ENCODE data around the gene RPS6KA2.

The RPS6KA2 gene

GRCh38 chr6:166656230-166657151, 29.4 kb upstream of the RPS6KA2 start:
- no peak for DNase-seq (ENCODE audit: low read depth in 2 of 2)

DNA sequence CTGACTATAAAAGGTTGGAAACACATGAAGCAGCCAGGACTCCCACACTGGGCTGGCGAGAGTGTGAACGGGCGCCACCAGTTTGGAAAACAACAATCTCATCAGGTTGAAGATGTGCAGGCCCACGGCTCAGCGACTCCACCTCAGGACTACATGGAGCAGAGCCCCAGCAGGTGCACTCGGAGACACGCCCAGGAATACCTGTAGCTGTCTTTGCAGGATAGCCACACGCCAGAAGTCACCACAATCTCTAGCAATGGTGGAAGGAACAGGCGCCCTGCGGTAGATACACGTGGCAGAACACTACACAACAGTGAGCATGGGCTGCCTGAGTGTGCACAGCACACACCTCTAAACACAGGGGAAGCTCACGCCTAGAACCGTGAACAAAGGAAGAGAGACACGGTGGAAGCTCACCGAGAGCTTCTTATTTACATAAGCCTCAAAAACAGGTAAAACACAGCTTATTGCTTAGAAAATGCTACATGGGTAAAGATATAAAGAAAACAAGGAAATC, 28.7 kb upstream of the RPS6KA2 start:
- DNase-seq (ENCODE audit: low read depth in 2 of 2), result no peak

- no peak for DNase-seq (ENCODE audit: low read depth in 2 of 2)
Observed at GRCh38 chr6:166655251-166655650, 28.2 kb upstream of the RPS6KA2 start.

- no peak for DNase-seq (ENCODE audit: low read depth in 2 of 2)
Observed at GRCh38 chr6:166654573-166654972, 27.5 kb upstream of the RPS6KA2 start.

DNA sequence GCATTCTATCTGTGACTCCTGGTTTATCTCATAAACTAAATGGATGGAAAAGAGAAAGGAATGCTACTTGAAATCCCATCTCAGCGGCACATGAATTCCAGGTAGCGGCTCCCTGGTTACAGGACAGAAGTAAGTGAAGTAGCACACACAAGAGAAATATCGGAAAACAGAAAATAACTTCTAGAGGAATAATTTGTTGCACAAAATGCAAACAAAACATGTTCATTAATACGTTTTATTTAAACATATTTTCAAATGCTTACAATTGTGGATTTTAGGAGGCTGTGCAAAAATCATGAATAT, 26.5 kb upstream of the RPS6KA2 start:
- no peak for DNase-seq (ENCODE audit: low read depth in 2 of 2)

DNA sequence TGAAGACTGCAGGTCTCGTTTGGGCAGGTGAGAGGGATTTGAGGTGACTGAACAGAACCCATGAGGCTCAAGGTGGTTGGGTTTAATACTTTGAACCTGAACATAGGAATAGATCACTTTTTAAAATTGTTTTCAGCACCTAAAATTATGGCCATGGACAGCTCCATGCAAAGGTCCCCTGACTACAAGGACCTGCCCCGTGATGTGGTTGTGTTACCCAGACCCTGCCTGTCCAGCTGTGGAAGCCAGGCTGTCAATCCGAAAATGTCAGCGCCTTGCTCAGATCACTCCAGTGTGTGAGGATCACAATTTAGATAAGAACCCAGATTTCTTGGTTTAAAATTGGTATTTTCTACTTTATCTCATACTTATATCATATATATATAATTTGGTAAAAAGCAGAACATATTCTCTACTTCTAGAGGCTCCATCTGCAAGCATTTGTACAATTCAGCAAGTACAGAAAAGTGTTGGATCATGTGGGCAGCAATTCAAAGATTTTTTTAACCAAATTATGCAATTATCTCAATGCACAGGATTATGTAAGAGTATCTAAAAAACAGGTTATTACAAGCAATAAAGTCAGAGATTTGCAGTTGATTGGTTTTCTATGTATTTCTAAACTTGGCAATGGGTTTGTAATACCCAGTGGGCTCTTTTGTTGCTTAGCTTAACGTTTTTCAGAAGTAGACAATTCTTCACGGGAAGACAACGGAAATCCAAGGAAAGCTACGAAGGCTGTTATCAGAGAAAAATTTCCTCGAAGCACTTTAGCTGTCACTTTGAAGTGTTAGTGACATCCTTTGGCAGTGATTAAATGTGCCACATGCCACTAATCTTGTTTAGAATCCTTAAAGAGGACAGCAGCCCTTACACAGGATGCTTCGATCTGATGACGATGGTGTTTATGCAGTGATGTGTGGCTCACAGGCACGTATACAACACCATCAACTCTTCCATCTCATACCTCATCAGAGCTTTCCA, 24.1 kb upstream of the RPS6KA2 start:
- DNase-seq (ENCODE audit: low read depth in 2 of 2), result no peak

- no peak for DNase-seq (ENCODE audit: low read depth in 2 of 2)
Observed at GRCh38 chr6:166650047-166650446, 23.0 kb upstream of the RPS6KA2 start.

GRCh38 chr6:166648846-166649245, 21.8 kb upstream of the RPS6KA2 start:
- no peak for DNase-seq (ENCODE audit: low read depth in 2 of 2)

DNA sequence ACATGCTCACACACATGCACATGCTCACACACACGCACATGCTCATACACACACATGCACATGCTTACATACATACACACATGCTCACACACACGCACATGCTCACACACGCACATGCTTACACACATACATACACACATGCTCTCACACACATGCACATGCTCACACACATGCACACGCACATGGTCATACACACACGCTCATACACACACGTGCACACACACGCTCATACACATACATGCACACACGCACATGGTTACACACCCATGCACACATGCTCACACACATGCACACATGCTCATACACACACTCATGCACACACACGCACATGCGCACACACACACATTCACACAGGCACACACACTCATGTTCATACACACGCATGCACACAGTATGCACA, 20.8 kb upstream of the RPS6KA2 start:
- DNase-seq (ENCODE audit: low read depth in 2 of 2), result no peak

- no peak for DNase-seq (ENCODE audit: low read depth in 2 of 2)
Observed at GRCh38 chr6:166646716-166647115, 19.7 kb upstream of the RPS6KA2 start.

GRCh38 chr6:166645896-166646295, 18.8 kb upstream of the RPS6KA2 start:
- DNase-seq (ENCODE audit: low read depth in 2 of 2), result no peak

DNA sequence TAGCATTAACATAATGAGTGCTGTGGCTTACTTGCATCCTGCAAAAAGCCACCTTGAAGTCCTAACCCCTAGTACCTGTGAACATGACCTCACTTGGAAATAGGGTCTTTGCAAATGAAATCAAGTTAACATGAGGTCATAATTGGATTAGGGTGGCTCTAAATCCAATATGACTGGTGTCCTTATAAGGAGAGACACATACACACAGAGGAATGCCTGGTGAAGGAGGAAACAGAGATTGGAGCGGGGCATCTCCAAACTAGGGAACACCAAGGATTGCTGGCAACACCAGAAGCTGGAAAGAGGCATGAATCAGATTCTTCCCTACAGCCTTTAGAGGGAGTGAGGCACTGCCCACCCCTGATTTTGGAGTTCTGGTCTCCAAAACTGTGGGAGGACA, 17.6 kb upstream of the RPS6KA2 start:
- no peak for DNase-seq (ENCODE audit: low read depth in 2 of 2)

DNA sequence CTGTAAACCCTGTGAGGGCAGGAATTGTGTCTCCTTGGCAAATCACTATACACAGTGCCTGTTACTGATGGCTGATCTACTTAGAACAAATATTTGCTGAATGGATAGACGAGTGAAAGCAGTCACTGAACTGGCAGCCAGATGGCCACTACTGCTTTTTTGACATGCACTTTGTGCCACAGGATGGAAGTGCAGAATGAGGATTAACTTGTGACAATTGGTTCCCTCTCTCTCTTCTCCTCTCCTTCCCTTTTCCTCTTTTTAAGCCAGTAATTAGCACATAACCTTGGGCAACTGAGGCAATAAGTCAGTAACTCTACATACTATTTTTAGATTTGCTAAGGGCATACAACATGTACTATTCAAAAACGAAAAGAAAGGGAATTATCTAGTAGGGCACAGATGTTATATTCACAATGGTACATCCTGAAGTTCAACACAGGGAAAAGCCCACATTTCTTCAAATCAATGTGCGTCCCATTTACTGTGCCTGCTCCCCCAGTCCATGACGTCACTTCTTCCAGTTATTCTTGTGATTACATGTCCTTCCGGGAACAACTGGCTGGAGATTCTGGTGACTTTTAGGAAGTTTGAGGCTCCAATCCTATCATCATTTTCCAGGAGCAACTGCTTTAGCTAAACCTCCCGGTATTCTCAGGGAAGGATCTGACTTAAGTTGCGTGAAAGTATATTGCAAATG, 17.0 kb upstream of the RPS6KA2 start:
- no peak for DNase-seq (ENCODE audit: low read depth in 2 of 2)

DNA sequence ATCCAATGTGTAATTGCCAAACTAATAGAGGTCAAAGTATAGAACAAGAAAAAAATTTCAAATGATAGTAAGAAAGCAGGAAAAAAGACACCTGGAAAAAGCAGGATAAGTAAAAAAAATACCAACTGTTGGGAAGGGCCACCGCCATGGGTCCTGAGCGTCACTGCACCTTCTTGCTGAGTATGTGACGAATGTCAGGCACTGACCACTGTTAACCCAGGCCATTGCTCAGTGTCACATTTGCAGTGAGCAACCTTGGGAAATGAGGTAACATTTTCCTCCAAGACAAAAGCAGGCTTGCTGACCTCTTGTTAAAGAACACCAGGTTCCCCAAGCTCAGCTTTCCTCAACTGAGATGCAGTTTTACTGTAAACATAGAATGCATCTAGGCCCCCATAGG, 15.6 kb upstream of the RPS6KA2 start:
- DNase-seq (ENCODE audit: low read depth in 2 of 2), result no peak

GRCh38 chr6:166640342-166641043, 13.4 kb upstream of the RPS6KA2 start:
- no peak for DNase-seq (ENCODE audit: low read depth in 2 of 2)

- DNase-seq (ENCODE audit: low read depth in 2 of 2), result no peak
Observed at GRCh38 chr6:166639921-166640320, 12.9 kb upstream of the RPS6KA2 start.

DNA sequence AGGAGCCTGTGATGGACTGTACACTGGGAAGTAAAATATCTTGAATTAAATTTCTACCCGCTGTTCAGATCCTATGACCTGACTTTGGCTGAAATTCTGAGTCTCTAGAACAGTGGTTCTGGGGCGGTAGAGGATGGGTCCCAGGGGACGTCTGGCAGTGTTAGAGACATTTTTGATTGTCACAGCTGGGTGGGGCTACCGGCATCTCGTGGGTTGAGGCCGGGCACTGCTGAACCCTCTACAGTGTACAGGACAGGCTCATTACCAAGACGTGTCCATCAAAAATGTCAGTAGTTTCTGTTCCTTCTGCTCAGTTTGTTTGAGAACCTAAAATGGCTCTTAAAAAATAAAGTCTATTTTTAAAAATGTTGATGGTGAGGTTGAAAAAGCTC, 11.5 kb upstream of the RPS6KA2 start:
- DNase-seq (ENCODE audit: low read depth in 2 of 2), result no peak

DNA sequence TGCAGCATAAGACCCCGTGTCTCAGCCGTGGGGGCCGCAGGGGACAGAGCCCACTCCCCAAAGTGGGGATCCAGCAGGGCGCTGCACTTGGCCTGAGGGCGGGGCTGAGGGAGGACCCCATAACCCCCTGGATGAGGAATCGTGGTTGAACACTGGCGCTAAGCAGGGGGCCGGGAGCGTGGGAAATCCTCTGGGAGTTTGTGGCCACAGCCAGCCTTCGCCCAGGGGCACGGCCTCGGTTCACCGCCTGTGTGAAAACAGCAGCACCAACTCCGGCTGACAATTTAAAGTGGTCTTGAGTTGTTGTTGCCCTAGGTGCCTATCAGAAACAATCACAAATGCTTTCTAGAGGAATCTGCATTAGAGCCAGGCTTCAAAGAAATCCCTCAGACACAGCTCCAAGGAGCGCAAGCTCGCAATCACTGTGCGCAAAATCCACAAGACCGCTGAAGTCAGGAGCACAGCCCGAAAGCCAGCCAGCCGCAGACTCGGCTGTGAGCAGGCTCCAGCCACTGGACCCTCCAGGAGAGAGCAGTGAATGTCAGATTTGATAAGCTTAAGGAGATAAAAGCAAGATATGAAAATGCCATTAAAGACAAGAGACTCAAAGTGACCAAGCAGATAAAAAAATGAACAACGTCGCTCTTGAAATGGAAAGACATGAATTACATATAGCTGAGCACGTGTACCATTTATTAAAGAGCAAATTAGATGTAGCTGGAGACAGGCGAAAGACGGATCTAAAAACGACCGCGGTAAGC, 10.9 kb upstream of the RPS6KA2 start:
- DNase-seq (ENCODE audit: low read depth in 2 of 2), result no peak

DNA sequence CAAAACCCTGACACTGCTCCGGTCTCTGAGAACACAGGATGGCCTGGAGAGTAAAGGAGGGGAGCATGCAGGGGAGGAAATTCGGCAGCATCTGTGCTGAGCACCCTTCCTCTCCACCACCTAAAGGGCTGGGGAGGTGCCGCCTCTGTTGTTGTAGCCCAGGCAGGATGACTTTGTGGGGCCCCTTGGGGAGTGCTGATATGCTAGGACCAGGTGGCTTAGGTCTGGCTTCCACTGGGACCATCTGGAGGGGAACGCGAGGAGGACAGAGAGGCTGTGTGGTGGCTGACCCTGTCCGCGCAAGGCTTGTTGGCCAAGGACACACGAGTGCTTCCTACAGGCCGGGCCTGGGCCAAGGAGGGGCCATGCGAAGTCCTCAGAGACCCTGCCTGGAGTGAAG, 9.9 kb upstream of the RPS6KA2 start:
- DNase-seq (ENCODE audit: low read depth in 2 of 2), result no peak

GRCh38 chr6:166636191-166636933, 9.3 kb upstream of the RPS6KA2 start:
- no peak for DNase-seq (ENCODE audit: low read depth in 2 of 2)

Measured in stimulated activated CD8-positive, alpha-beta memory T cell treated with anti-CD3 and anti-CD28 coated beads, Interleukin-15, amount 100 ng/mL, for 4 hours (primary cell).